ENCODE data around the gene SURF4. TPM values are rescaled to one million over a fixed set of nuclear protein-coding genes. Genes with fewer than 3 reads are reported as not detected.
A peak's percentile ranks its signal among the peaks of the same experiment; 100 is the strongest.

The SURF4 gene
- total RNA-seq, 1 experiment from 2014 or later, result 171 TPM

- TF ChIP-seq ARID4B (CRISPR knock-in tag; IDR thresholded peaks at IDR 0.05; ENCODE audit: borderline replicate concordance) (no peak), GABPB1 (CRISPR knock-in tag; IDR thresholded peaks at IDR 0.05) (0 out of 2 replicates have a peak, but pooled peaks have one; percentile 9), ATF6 (CRISPR knock-in tag; IDR thresholded peaks at IDR 0.05) (no peak)
These were observed 28.3 kb downstream of the SURF4 start (continued) for GRCh38 chr9:133347515-133347984.

GRCh38 chr9:133346021-133346785, 29.7 kb downstream of the SURF4 start:
- H3K27ac Mint-ChIP-seq, result peak overlapping the region; percentile 96; the same call in 1 of the 2 replicates
- peak overlapping the region; percentile 99 for H3K4me3 Mint-ChIP-seq
- DNase-seq (ENCODE audit: low spot score), result no peak
- peaks cover 29% of the 10 kb centered on the region for H3K4me1 Mint-ChIP-seq
- H3K9me3 Mint-ChIP-seq, result no peaks in the 10 kb centered on the region
- ChIA-PET CTCF (interaction anchor here (0.5 to 1.7 kb wide), 4 partner anchors 16 to 159 kb away, joined by 3 to 4 read pairs (median 4); no protein-coding TSS in a partner anchor), POLR2A (interaction anchor here (0.8 kb wide), 1 partner anchor 11 kb away, joined by 4 read pairs; no protein-coding TSS in a partner anchor)
- peaks cover 70% of the 10 kb centered on the region for H3K36me3 Mint-ChIP-seq
- ATAC-seq, result no peak
- no peaks in the 10 kb centered on the region; the same call in 1 of the 2 replicates for H3K27me3 Mint-ChIP-seq (ENCODE audit: low read depth)
- TF ChIP-seq USF1 (CRISPR knock-in tag; IDR thresholded peaks at IDR 0.05) (no peak), E2F5 (CRISPR knock-in tag; IDR thresholded peaks at IDR 0.05) (no peak), ZNF263 (CRISPR knock-in tag; IDR thresholded peaks at IDR 0.05; ENCODE audit: low read depth) (no peak), NR1H2 (CRISPR knock-in tag; IDR thresholded peaks at IDR 0.05) (no peak), ZNF219 (CRISPR knock-in tag; IDR thresholded peaks at IDR 0.05; ENCODE audit: borderline replicate concordance) (no peak), ATF3 (CRISPR knock-in tag; conservative IDR thresholded peaks at IDR 0.05) (no peak), ZNF425 (CRISPR knock-in tag; conservative IDR thresholded peaks at IDR 0.05) (no peak), ATF1 (CRISPR knock-in tag; IDR thresholded peaks at IDR 0.05) (no peak), FOXJ3 (CRISPR knock-in tag; IDR thresholded peaks at IDR 0.05; ENCODE audit: borderline replicate concordance) (no peak), CREB1 (CRISPR knock-in tag; IDR thresholded peaks at IDR 0.05) (no peak), RORB (CRISPR knock-in tag; IDR thresholded peaks at IDR 0.05) (no peak), ZNF232 (CRISPR knock-in tag; IDR thresholded peaks at IDR 0.05) (no peak), SMAD4 (CRISPR knock-in tag; IDR thresholded peaks at IDR 0.05) (no peak), ZBTB43 (CRISPR knock-in tag; IDR thresholded peaks at IDR 0.05) (no peak), TCF7 (CRISPR knock-in tag; IDR thresholded peaks at IDR 0.05; ENCODE audit: low read depth) (no peak), IRF1 (CRISPR knock-in tag; IDR thresholded peaks at IDR 0.05) (no peak), ZNF317 (CRISPR knock-in tag; IDR thresholded peaks at IDR 0.05; ENCODE audit: borderline replicate concordance, low read depth) (no peak), ZNF138 (CRISPR knock-in tag; conservative IDR thresholded peaks at IDR 0.05) (no peak)
